ENCODE measurements around the gene TTC39C. TPM values are rescaled to one million over a fixed set of nuclear protein-coding genes. Genes with fewer than 3 reads are reported as not detected.
"Not testable (repeated sequence)": the region's sequence is repeated elsewhere in the genome, so short reads cannot be mapped to it uniquely, and the experiment has no call there.

TTC39C gene
- polyA plus RNA-seq, 3 donors, result 6.3 to 9.9 (median 8.1) TPM

GRCh38 chr18:24049142-24049541, 34.6 kb downstream of the TTC39C start:
- no peak for DNase-seq

- no peak for DNase-seq
Observed at GRCh38 chr18:24051031-24051947, 36.7 kb downstream of the TTC39C start.

GRCh38 chr18:24052053-24052452, 37.5 kb downstream of the TTC39C start:
- DNase-seq, result no peak

- no peak for DNase-seq
Observed at GRCh38 chr18:24053211-24053610, 38.7 kb downstream of the TTC39C start.

GRCh38 chr18:24054130-24054529, 39.6 kb downstream of the TTC39C start:
- DNase-seq, result no peak

GRCh38 chr18:24055009-24055804, 40.7 kb downstream of the TTC39C start:
- DNase-seq, result no peak

- DNase-seq, result no peak
Observed at GRCh38 chr18:24055878-24056277, 41.3 kb downstream of the TTC39C start.

- no peak for DNase-seq
Observed at GRCh38 chr18:24056506-24056905, 42.0 kb downstream of the TTC39C start.

- DNase-seq, result no peak
Observed at GRCh38 chr18:24057804-24058203, 43.2 kb downstream of the TTC39C start.

- DNase-seq, result not testable (repeated sequence)
Observed at GRCh38 chr18:24059385-24059784, 44.8 kb downstream of the TTC39C start.

- no peak for DNase-seq
Observed at GRCh38 chr18:24060644-24061043, 46.1 kb downstream of the TTC39C start.

- no peak for DNase-seq
Observed at GRCh38 chr18:24063121-24063731, 48.7 kb downstream of the TTC39C start.

- DNase-seq, result no peak
Observed at GRCh38 chr18:24064391-24065100, 50.0 kb downstream of the TTC39C start.

GRCh38 chr18:24065906-24066305, 51.4 kb downstream of the TTC39C start:
- no peak for DNase-seq

- DNase-seq, result peak; percentile 22
Observed at GRCh38 chr18:24068945-24069693, 54.6 kb downstream of the TTC39C start.

- DNase-seq, result no peak
Observed at GRCh38 chr18:24071029-24071428, 56.5 kb downstream of the TTC39C start.

- no peak for DNase-seq
Observed at GRCh38 chr18:24071779-24072178, 57.2 kb downstream of the TTC39C start.

- DNase-seq, result no peak
Observed at GRCh38 chr18:24072743-24073142, 58.2 kb downstream of the TTC39C start.

- no peak for DNase-seq
Observed at GRCh38 chr18:24073791-24074190, 59.2 kb downstream of the TTC39C start.

GRCh38 chr18:24074757-24075156, 60.2 kb downstream of the TTC39C start:
- not testable (repeated sequence) for DNase-seq
